ENCODE data around the gene GSTA5. TPM values are rescaled to one million over a fixed set of nuclear protein-coding genes. Genes with fewer than 3 reads are reported as not detected.
A peak's percentile ranks its signal among the peaks of the same experiment; 100 is the strongest.
"Not testable (repeated sequence)": the region's sequence is repeated elsewhere in the genome, so short reads cannot be mapped to it uniquely, and the experiment has no call there.

The GSTA5 gene
- total and polyA plus RNA-seq, 2 of the 8 experiments (the other 6 are each of a cell fraction or from before 2014, with no cell fraction given): not detected

GRCh38 chr6:52856137-52856536 is 15.5 kb upstream of the GSTA5 start:
- 14% methylated on average over 3 of the region's 3 CpGs; no CpG with 5 or more reads in 1 of the 2 experiments for WGBS, 2 experiments (ENCODE audit: extremely low coverage in 1 of 2, insufficient coverage in 1 of 2, insufficient read length in 1 of 2, insufficient replicate concordance in 2 of 2, low coverage in 1 of 2, low lambda C conversion rate in 2 of 2, missing lambda C conversion rate in 1 of 2)
- Histone ChIP-seq H3K4me1 (replicated peaks in 1 of 4; ENCODE audit: control insufficient read depth in 3 of 4, insufficient read depth in 4 of 4, low read length in 3 of 4) (peaks cover 3 to 11% (median 5%) of the 10 kb centered on the region in 4 experiments; a peak in 6 of 7 replicates), H2BK12ac (ENCODE audit: low read depth, low read length) (0 out of 2 replicates have a peak overlapping the region, but pooled peaks have one; percentile 60), H3K4me2 (ENCODE audit: insufficient read depth in 1 of 2, low read depth in 2 of 2, low read length in 2 of 2) (peak overlapping the region; percentile 28 to 37)
- TF ChIP-seq TEAD4 (IDR thresholded peaks at IDR 0.05; ENCODE audit: low read depth, low read length): 0 out of 2 replicates have a peak, but pooled peaks have one; percentile 51
- peak; percentile 37; the same call in 1 of the 2 replicates for TF ChIP-seq YY1 (IDR thresholded peaks at IDR 0.05; ENCODE audit: low read depth, low read length)
- peak; percentile 57 for TF ChIP-seq ASH2L (IDR thresholded peaks at IDR 0.05; ENCODE audit: low read length)
- peak; percentile 73 for TF ChIP-seq SP1 (IDR thresholded peaks at IDR 0.05; ENCODE audit: low read depth, low read length)
- TF ChIP-seq EP300 (IDR thresholded peaks at IDR 0.05; ENCODE audit: borderline replicate concordance in 1 of 2, low read depth in 2 of 2, low read length in 2 of 2): peak in 1 of 2 experiments; percentile 70; a peak in 1 of 3 replicates
- H3K79me2 ChIP-seq (ENCODE audit: control insufficient read depth in 1 of 2, insufficient read depth in 2 of 2, low read length in 2 of 2); H3K4ac ChIP-seq (replicated peaks; ENCODE audit: insufficient read length, low read depth, low read length); H3K9me3 ChIP-seq (ENCODE audit: insufficient read depth in 2 of 2, low read depth in 1 of 2, low read length in 1 of 2); H2AK5ac ChIP-seq (ENCODE audit: low read depth, low read length); H2BK5ac ChIP-seq (ENCODE audit: low read depth, low read length); H3K27me3 ChIP-seq (replicated peaks in 1 of 4; ENCODE audit: control insufficient read depth in 3 of 4, extremely low read depth in 1 of 4, insufficient read depth in 3 of 4, low read length in 3 of 4); H2BK15ac ChIP-seq (ENCODE audit: low read length); H3K18ac ChIP-seq (ENCODE audit: extremely low read depth, low read length); FAIRE-seq; H3K56ac ChIP-seq (replicated peaks; ENCODE audit: insufficient read length, low read depth, low read length); H2BK20ac ChIP-seq (ENCODE audit: low read length); H3K36me3 ChIP-seq (ENCODE audit: control insufficient read depth in 2 of 4, insufficient read depth in 4 of 4, low read length in 3 of 4); H3K14ac ChIP-seq (ENCODE audit: insufficient read length); H4K91ac ChIP-seq (replicated peaks; ENCODE audit: insufficient read length, low read length); H4K8ac ChIP-seq (ENCODE audit: extremely low read depth, insufficient read depth, low read length); H4K5ac ChIP-seq (ENCODE audit: insufficient read length, low read depth, low read length); H3K23ac ChIP-seq (ENCODE audit: insufficient read length); H4K20me1 ChIP-seq (replicated peaks in 1 of 2; ENCODE audit: control insufficient read depth in 1 of 2, insufficient read depth in 2 of 2, low read length in 2 of 2); H2BK120ac ChIP-seq (replicated peaks; ENCODE audit: low read depth, low read length); POLR2A ChIA-PET (ENCODE audit: partially characterized antibody); H3K4me3 ChIP-seq (ENCODE audit: extremely low read depth in 1 of 4, insufficient read depth in 2 of 4, low read depth in 3 of 4, low read length in 4 of 4); H3K23me2 ChIP-seq (ENCODE audit: low read depth, low read length); H2AFZ ChIP-seq (ENCODE audit: low read length); H3K79me1 ChIP-seq (ENCODE audit: low read depth, low read length); H3K27ac ChIP-seq (ENCODE audit: low read depth, low read length); H3K9ac ChIP-seq (replicated peaks in 1 of 4; ENCODE audit: extremely low read depth in 1 of 4, low read depth in 3 of 4, low read length in 3 of 4): not testable (repeated sequence)
- peak; percentile 62 to 77 for DNase-seq (ENCODE audit: low read depth in 1 of 2, low spot score in 2 of 2)
- CTCF ChIA-PET (ENCODE audit: partially characterized antibody): interaction anchor here (1.1 to 1.5 kb wide), 3 partner anchors 12 to 107 kb away, joined by 3 to 5 read pairs (median 4); no protein-coding TSS in a partner anchor
